Karpas-422 (cell line): ENCODE results near the gene PRIM2. TPM values are rescaled to one million over a fixed set of nuclear protein-coding genes. Genes with fewer than 3 reads are reported as not detected.
"Not testable (repeated sequence)": the region's sequence is repeated elsewhere in the genome, so short reads cannot be mapped to it uniquely, and the experiment has no call there.

ENCODE experiments used
- DNase-seq: peaks from one replicate; pipeline ENCODE4 v3.0.0-alpha.2; 2015
- H2AFZ ChIP-seq: fragments of 200-600 bp; sonication (generic); 2 replicates; pipeline ENCODE4 v1.6.1; 2014; ENCODE audit warnings: antibody characterized with exemption, low read length, mixed read lengths
- H3K27ac ChIP-seq: fragments of 200-600 bp; sonication (generic); 2 replicates; pipeline ENCODE4 v1.5.1; 2014; ENCODE audit warnings: mild to moderate bottlenecking, low read length, moderate library complexity
- H3K27me3 ChIP-seq: fragments of 200-600 bp; sonication (generic); 2 replicates; pipeline ENCODE4 v1.6.1; 2014; ENCODE audit warnings: low read length, mixed read lengths
- H3K36me3 ChIP-seq: fragments of 200-600 bp; sonication (generic); 2 replicates; pipeline ENCODE4 v1.6.1; 2014; ENCODE audit warnings: low read length, mixed read lengths; ENCODE audit not compliant: insufficient read depth
- H3K4me1 ChIP-seq: fragments of 200-600 bp; sonication (generic); 2 replicates; pipeline ENCODE4 v1.6.1; 2014; ENCODE audit warnings: mild to moderate bottlenecking, low read length, mixed read lengths
- H3K4me2 ChIP-seq: fragments of 200-600 bp; sonication (generic); 2 replicates; pipeline ENCODE4 v1.6.1; 2014; ENCODE audit warnings: low read length, low read depth, mild to moderate bottlenecking; ENCODE audit not compliant: poor library complexity, severe bottlenecking
- H3K4me3 ChIP-seq: fragments of 200-600 bp; sonication (generic); 2 replicates; pipeline ENCODE4 v1.5.1; 2014; ENCODE audit warnings: mild to moderate bottlenecking, antibody characterized with exemption, low read length, mixed read lengths
- H3K79me2 ChIP-seq: fragments of 200-600 bp; sonication (generic); 2 replicates; pipeline ENCODE4 v1.6.1; 2014; ENCODE audit warnings: mild to moderate bottlenecking, low read length, mixed read lengths
- H3K9ac ChIP-seq: fragments of 200-600 bp; sonication (generic); 2 replicates; pipeline ENCODE4 v1.6.0; 2014; ENCODE audit warnings: low read length
- H3K9me2 ChIP-seq: fragments of 200-600 bp; sonication (generic), shearing (Covaris generic); replicated peaks from 2 replicates; pipeline ENCODE4 v1.6.0; 2014; ENCODE audit warnings: mild to moderate bottlenecking, low read length, moderate library complexity; ENCODE audit not compliant: insufficient read depth
- H3K9me3 ChIP-seq: fragments of 300-700, 200-600 bp; sonication (generic); 2 replicates; pipeline ENCODE4 v1.6.1; 2014; ENCODE audit warnings: low read length, mixed read lengths
- H4K20me1 ChIP-seq: fragments of 200-600 bp; sonication (generic); 2 replicates; pipeline ENCODE4 v1.6.1; 2014; ENCODE audit warnings: mild to moderate bottlenecking, antibody characterized with exemption, low read length, low read depth; ENCODE audit not compliant: insufficient read depth
- total RNA-seq: library from RNA; depleted of rRNA; stranded (reverse); fragments of >200 nt; shearing (Covaris generic); gene quantifications from 2 replicates; pipeline ENCODE4 v1.2.3, GENCODE V29; 2014; ENCODE audit warnings: low replicate concordance

The PRIM2 gene
- total RNA-seq, 1 experiment from 2014 or later, result 49.1 TPM

GRCh38 chr6:57658526-57658925 is 341.1 kb downstream of the PRIM2 start:
- H2AFZ ChIP-seq, H3K9me3 ChIP-seq: not testable (repeated sequence)

GRCh38 chr6:57659794-57660193 is 342.4 kb downstream of the PRIM2 start:
- not testable (repeated sequence) for H3K4me1 ChIP-seq, H3K9ac ChIP-seq, H3K4me2 ChIP-seq, H3K9me2 ChIP-seq, H3K9me3 ChIP-seq, H3K36me3 ChIP-seq, H3K4me3 ChIP-seq, DNase-seq, H4K20me1 ChIP-seq, H2AFZ ChIP-seq, H3K27ac ChIP-seq, H3K79me2 ChIP-seq, H3K27me3 ChIP-seq

More at GRCh38 chr6:57658526-57658925, 341.1 kb downstream of the PRIM2 start:
- not testable (repeated sequence) for H3K4me2 ChIP-seq, H4K20me1 ChIP-seq, H3K27ac ChIP-seq, H3K36me3 ChIP-seq, H3K9me2 ChIP-seq, H3K4me3 ChIP-seq, H3K9ac ChIP-seq, H3K27me3 ChIP-seq, H3K4me1 ChIP-seq, H3K79me2 ChIP-seq, DNase-seq

- H3K9me3 ChIP-seq, H3K27me3 ChIP-seq, H3K4me3 ChIP-seq, H3K36me3 ChIP-seq, H3K9ac ChIP-seq, H2AFZ ChIP-seq, DNase-seq, H3K27ac ChIP-seq, H4K20me1 ChIP-seq, H3K79me2 ChIP-seq, H3K4me1 ChIP-seq, H3K9me2 ChIP-seq, H3K4me2 ChIP-seq: not testable (repeated sequence)
Measured at GRCh38 chr6:57660940-57661339, 343.5 kb downstream of the PRIM2 start.

GRCh38 chr6:57668108-57668507 is 350.7 kb downstream of the PRIM2 start:
- H4K20me1 ChIP-seq, H3K9me3 ChIP-seq, H3K4me1 ChIP-seq, H3K4me2 ChIP-seq, H3K27me3 ChIP-seq, H3K4me3 ChIP-seq, H3K79me2 ChIP-seq, H3K36me3 ChIP-seq, H3K9me2 ChIP-seq, DNase-seq, H3K9ac ChIP-seq, H2AFZ ChIP-seq, H3K27ac ChIP-seq: not testable (repeated sequence)

- DNase-seq, H3K9me2 ChIP-seq, H3K9ac ChIP-seq, H3K27me3 ChIP-seq, H3K4me3 ChIP-seq, H3K4me2 ChIP-seq, H3K27ac ChIP-seq, H2AFZ ChIP-seq, H3K9me3 ChIP-seq, H3K36me3 ChIP-seq, H4K20me1 ChIP-seq, H3K79me2 ChIP-seq, H3K4me1 ChIP-seq: not testable (repeated sequence)
Measured at GRCh38 chr6:57671237-57671636, 353.8 kb downstream of the PRIM2 start.

- H3K4me2 ChIP-seq, H3K4me1 ChIP-seq, H3K79me2 ChIP-seq, H3K9me3 ChIP-seq, H3K4me3 ChIP-seq, H2AFZ ChIP-seq, H3K27me3 ChIP-seq, H3K9ac ChIP-seq, H3K36me3 ChIP-seq, H3K9me2 ChIP-seq, H3K27ac ChIP-seq, H4K20me1 ChIP-seq: not testable (repeated sequence)
- DNase-seq, result peak; percentile 63
Measured at GRCh38 chr6:57671937-57672627, 354.7 kb downstream of the PRIM2 start.

- H3K36me3 ChIP-seq, H3K4me1 ChIP-seq, DNase-seq, H3K27ac ChIP-seq, H3K27me3 ChIP-seq, H3K9me2 ChIP-seq, H3K4me2 ChIP-seq, H3K9me3 ChIP-seq, H4K20me1 ChIP-seq, H3K4me3 ChIP-seq, H3K9ac ChIP-seq, H2AFZ ChIP-seq, H3K79me2 ChIP-seq: not testable (repeated sequence)
Measured at GRCh38 chr6:57673281-57673680, 355.9 kb downstream of the PRIM2 start.

GRCh38 chr6:57675386-57675785 is 358.0 kb downstream of the PRIM2 start:
- not testable (repeated sequence) for H3K9me3 ChIP-seq, H3K27me3 ChIP-seq, H3K4me2 ChIP-seq, H3K27ac ChIP-seq, H4K20me1 ChIP-seq, H2AFZ ChIP-seq, DNase-seq, H3K4me1 ChIP-seq, H3K36me3 ChIP-seq, H3K9ac ChIP-seq, H3K4me3 ChIP-seq, H3K79me2 ChIP-seq, H3K9me2 ChIP-seq

- not testable (repeated sequence) for DNase-seq, H3K27ac ChIP-seq, H3K9me3 ChIP-seq, H4K20me1 ChIP-seq, H3K79me2 ChIP-seq, H3K9ac ChIP-seq, H3K27me3 ChIP-seq, H3K4me1 ChIP-seq, H2AFZ ChIP-seq, H3K4me2 ChIP-seq, H3K4me3 ChIP-seq, H3K9me2 ChIP-seq, H3K36me3 ChIP-seq
Measured at GRCh38 chr6:57696382-57696781, 379.0 kb downstream of the PRIM2 start.
